NB4 (cell line): ENCODE measurements around the gene SLC35B3.

Experiments used
- DNase-seq: peaks from one replicate; pipeline ENCODE4 v3.0.0; 2010; ENCODE audit warnings: low read depth
- H3K4me3 ChIP-seq: one replicate; pipeline ENCODE4 v1.5.1; 2011; ENCODE audit warnings: mild to moderate bottlenecking, low read depth, low read length, moderate library complexity
- MYC ChIP-seq: IDR thresholded peaks from 2 replicates; pipeline ENCODE4 v1.6.1; 2011; ENCODE audit warnings: low read depth, low read length
- POLR2A ChIP-seq: IDR thresholded peaks from 2 replicates; pipeline ENCODE4 v1.6.1; 2011; ENCODE audit warnings: mild to moderate bottlenecking; ENCODE audit not compliant: insufficient read length; ENCODE audit errors: extremely low read depth
- TF ChIP-seq, protein P1 (sequence below): IDR thresholded peaks from 2 replicates; pipeline ENCODE4 v1.6.1; 2011; ENCODE audit warnings: low read depth, low read length
- TF ChIP-seq, protein P2 (sequence below): IDR thresholded peaks from one replicate; pipeline ENCODE4 v1.5.1; 2012; ENCODE audit warnings: low read depth, low read length

Gene SLC35B3

DNA sequence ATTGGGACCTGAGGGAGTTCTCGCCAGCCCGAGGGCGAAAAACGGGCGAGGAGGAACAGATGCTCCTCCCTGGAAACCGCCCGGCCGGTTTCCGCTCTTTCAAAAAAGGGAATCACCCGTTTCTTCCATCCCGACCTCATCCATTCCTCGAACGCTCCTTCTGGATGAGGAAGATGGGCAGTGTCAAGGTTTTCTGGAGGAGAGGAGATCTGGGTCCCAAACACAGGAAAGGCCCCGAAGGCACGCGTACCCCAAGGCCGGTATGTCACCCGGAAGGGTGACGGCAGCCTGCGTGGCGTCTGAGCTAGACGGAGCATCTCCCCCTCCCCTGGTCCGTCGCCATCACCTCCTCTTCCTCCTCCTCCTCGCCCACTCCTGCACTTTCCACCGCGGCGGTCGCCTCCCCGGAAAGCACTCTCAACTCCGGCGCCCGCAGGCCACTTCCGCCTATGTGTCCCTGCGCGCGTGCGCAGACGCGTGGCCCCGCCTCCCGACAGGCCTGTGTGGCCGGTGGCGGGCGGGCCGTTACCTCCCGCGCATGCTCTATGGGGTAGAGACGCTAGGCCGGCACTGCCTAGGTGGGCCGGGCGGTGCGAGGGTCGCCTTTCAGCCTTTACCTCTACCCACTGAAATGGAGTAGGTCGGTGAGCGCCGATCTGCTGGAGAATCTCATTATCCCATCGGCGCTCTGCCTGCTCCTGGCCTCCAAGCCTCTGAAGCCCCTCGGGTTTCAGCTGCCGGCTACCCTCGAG lies at the start of gene SLC35B3:
Gene SLC35B3, minus strand, starts transcription at position 453 of the 752 bp plus-strand sequence.
- DNase-seq: peak; percentile 92
- H3K4me3 ChIP-seq: peak within 1 kb of the TSS; percentile 93
- TF ChIP-seq MYC (peak; percentile 53; the same call in 1 of the 2 replicates), POLR2A (peak; percentile 75)
- TF ChIP-seq, protein P1, sequence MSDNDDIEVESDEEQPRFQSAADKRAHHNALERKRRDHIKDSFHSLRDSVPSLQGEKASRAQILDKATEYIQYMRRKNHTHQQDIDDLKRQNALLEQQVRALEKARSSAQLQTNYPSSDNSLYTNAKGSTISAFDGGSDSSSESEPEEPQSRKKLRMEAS: peak; percentile 63
- TF ChIP-seq, protein P2, sequence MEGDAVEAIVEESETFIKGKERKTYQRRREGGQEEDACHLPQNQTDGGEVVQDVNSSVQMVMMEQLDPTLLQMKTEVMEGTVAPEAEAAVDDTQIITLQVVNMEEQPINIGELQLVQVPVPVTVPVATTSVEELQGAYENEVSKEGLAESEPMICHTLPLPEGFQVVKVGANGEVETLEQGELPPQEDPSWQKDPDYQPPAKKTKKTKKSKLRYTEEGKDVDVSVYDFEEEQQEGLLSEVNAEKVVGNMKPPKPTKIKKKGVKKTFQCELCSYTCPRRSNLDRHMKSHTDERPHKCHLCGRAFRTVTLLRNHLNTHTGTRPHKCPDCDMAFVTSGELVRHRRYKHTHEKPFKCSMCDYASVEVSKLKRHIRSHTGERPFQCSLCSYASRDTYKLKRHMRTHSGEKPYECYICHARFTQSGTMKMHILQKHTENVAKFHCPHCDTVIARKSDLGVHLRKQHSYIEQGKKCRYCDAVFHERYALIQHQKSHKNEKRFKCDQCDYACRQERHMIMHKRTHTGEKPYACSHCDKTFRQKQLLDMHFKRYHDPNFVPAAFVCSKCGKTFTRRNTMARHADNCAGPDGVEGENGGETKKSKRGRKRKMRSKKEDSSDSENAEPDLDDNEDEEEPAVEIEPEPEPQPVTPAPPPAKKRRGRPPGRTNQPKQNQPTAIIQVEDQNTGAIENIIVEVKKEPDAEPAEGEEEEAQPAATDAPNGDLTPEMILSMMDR: no peak

DNA sequence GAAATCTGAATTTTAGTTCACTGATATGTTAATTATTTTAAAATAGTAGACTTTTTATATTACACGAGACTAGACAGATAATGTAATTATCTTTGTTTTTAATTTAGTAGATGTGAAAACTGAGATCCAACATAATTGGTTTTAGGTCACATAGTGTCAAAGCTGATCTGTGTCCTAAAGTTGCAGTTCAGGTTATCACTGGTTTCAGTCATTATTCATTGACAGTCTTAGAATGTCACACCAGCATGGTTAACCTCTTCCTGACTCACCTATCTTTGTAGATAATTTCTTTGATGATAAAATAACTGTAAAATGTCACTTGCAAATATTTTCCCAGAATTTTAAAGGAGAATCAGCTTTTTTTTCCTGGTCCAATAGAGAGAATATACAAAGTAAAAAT lies 48.3 kb upstream of the SLC35B3 start:
- TF ChIP-seq, protein P1: no peak
- TF ChIP-seq, protein P2: no peak
- no peak for TF ChIP-seq POLR2A
- H3K4me3 ChIP-seq: no peak overlapping the region
- no peak for DNase-seq

DNA sequence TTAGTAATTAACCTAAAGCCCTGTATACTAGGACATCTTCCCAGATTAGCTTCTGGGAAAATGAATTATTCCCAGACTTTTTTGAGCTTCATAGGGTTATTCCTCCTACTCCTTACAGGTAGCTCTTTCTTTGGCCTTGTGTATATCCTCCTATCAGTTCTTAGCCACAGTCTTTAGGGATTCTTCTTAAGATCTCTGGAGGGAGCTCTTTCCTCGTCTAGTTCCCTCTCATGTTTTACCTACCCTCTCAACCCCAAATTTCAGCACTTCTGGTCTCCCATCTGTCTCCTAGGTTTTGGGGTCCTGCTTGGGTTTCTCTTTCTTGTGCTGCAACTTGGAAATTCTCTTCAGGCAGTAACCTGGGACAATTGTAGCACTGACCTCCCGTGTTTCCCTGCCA lies 46.4 kb upstream of the SLC35B3 start:
- DNase-seq: peak; percentile 52
- TF ChIP-seq, protein P1: no peak
- TF ChIP-seq MYC (no peak), POLR2A (no peak)
- TF ChIP-seq, protein P2: peak; percentile 71
- no peak overlapping the region for H3K4me3 ChIP-seq

DNA sequence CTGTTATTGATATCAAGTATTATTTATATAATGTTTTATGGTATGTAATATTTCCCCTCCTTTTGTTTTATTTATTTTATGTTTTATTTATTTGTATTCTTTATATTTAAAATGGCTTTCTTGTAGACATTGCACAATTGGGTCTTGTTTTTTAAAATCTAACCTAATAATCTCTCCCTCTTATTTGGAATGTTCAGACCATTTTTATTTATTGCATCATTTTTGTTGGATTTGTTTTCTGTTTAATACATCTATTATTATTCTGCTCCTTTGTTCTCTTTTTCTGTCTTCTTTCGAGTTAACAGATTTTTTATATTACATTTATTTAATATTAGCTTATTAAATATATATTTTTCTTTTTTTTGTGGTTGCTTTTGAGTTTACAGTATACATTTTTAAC lies 43.1 kb upstream of the SLC35B3 start:
- no peak for TF ChIP-seq POLR2A
- no peak for TF ChIP-seq MYC
- TF ChIP-seq, protein P1: no peak
- TF ChIP-seq, protein P2: no peak
- DNase-seq: no peak
- no peak overlapping the region for H3K4me3 ChIP-seq

DNA sequence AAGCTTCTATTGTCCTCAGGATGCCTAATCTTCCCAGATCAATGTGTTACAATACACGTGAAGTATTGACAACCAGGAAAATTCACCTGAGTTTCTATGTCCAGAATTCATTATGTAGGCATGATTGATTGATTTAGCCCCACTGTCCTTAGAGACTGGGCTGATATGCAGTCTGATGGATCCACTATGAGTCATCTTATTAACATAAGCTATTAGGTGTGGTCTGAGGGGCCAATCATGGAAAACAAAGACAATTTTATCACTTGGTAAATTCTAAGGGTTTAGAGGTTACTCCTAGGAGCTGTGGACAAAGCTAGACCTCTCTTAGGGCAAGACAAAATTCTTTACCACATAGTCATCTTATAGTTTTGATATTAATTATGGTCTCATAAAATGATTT lies 41.3 kb upstream of the SLC35B3 start:
- H3K4me3 ChIP-seq: no peak overlapping the region
- TF ChIP-seq POLR2A: no peak
- TF ChIP-seq, protein P2: no peak
- TF ChIP-seq, protein P1: no peak
- TF ChIP-seq MYC: no peak
- no peak for DNase-seq
